PFSK-1 (cell line): ENCODE data around the gene RAP1GAP.

ENCODE experiments used
- FOXP2 ChIP-seq: optimal IDR thresholded peaks from 2 replicates; pipeline ENCODE3; 2011; ENCODE audit warnings: borderline replicate concordance, control low read depth, inconsistent platforms; ENCODE audit not compliant: insufficient read depth; ENCODE audit errors: extremely low read length, extremely low read depth
- POLR2AphosphoS5 ChIP-seq: IDR thresholded peaks from 2 replicates; pipeline ENCODE4 v1.6.1; 2012; ENCODE audit warnings: low read depth, mild to moderate bottlenecking, control low read depth, low read length, moderate library complexity
- SIN3A ChIP-seq: IDR thresholded peaks from 2 replicates; pipeline ENCODE4 v1.6.1; 2012; ENCODE audit warnings: mild to moderate bottlenecking, low read length, moderate library complexity, borderline replicate concordance; ENCODE audit not compliant: insufficient read depth
- TAF1 ChIP-seq: IDR thresholded peaks from 2 replicates; pipeline ENCODE4 v1.6.1; 2012; ENCODE audit warnings: low read length, control low read depth, borderline replicate concordance; ENCODE audit not compliant: insufficient read depth
- TF ChIP-seq, protein P1 (sequence below), 2 experiments: IDR thresholded peaks; 2 replicates each; pipeline versions ENCODE4 v1.6.1 to v1.8.0; 2011 to 2012; ENCODE audit warnings: low read depth in 2 of 2, low read length in 2 of 2, control low read depth in 1 of 2, inconsistent platforms in 1 of 2, mild to moderate bottlenecking in 1 of 2, moderate library complexity in 1 of 2; ENCODE audit not compliant: insufficient read depth in 1 of 2

The RAP1GAP gene

DNA sequence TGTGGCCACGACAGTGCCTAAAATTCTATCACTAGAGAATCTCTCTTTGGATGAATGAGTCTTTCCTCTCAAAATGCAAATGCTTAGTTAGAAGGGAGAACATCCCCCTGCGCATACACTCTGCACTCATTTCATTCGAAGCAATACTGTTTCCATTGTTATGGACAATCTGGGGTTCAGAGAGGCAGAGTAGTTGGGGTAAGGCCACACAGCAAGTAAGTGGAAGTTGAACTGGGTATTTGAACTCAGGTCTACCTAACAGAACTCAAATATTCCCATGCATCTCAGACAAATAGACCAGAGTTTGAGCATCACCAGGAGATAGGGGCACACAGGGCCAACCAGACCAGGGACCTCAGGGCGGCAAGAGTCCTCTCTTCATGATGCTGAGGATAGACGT lies 25.5 kb downstream of the RAP1GAP start:
- TF ChIP-seq, protein P1, sequence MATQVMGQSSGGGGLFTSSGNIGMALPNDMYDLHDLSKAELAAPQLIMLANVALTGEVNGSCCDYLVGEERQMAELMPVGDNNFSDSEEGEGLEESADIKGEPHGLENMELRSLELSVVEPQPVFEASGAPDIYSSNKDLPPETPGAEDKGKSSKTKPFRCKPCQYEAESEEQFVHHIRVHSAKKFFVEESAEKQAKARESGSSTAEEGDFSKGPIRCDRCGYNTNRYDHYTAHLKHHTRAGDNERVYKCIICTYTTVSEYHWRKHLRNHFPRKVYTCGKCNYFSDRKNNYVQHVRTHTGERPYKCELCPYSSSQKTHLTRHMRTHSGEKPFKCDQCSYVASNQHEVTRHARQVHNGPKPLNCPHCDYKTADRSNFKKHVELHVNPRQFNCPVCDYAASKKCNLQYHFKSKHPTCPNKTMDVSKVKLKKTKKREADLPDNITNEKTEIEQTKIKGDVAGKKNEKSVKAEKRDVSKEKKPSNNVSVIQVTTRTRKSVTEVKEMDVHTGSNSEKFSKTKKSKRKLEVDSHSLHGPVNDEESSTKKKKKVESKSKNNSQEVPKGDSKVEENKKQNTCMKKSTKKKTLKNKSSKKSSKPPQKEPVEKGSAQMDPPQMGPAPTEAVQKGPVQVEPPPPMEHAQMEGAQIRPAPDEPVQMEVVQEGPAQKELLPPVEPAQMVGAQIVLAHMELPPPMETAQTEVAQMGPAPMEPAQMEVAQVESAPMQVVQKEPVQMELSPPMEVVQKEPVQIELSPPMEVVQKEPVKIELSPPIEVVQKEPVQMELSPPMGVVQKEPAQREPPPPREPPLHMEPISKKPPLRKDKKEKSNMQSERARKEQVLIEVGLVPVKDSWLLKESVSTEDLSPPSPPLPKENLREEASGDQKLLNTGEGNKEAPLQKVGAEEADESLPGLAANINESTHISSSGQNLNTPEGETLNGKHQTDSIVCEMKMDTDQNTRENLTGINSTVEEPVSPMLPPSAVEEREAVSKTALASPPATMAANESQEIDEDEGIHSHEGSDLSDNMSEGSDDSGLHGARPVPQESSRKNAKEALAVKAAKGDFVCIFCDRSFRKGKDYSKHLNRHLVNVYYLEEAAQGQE (IDR thresholded peaks at IDR 0.05; ENCODE audit: insufficient read depth in 1 of 2, low read depth in 2 of 2, low read length in 2 of 2): no peak
- TF ChIP-seq TAF1 (no peak), FOXP2 (no peak), POLR2AphosphoS5 (no peak), SIN3A (no peak)

DNA sequence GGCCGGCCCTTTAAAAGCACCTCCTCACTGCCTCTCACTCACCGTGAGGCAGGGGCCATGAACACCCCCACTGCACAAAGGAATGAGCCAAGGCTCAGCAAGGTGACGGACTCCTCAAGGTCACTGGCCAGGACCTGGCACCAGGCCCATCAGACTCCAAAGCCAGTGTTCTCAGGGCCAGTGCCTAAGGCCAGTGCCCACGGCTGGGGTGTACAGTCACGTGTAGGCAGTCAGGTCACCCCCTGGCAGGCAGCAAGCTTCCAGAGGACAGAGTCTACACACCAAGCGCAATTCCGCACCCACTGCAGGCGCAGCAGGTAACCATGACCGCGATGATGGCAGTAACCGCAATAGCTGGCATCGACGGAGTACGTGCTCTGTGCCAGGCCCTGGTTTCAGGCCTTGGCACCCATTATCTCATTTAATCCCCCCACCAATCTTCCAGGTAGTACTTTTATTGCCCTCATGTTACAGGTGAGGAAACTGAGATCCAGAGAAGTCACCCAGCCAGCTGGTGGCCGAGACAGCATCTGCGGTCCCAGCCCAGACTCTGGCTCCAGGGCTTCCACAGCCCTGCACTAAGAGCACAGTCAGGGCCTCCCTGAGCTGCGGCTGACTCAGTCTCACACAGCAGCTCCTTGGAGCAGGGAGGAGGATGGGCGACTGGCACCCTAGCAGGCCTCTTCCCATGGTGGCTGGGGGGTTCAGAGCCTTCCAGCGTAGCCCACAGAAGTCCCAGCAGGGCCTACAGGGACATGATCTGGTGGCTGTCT lies 27.0 kb downstream of the RAP1GAP start:
- TF ChIP-seq FOXP2 (no peak), TAF1 (no peak), SIN3A (no peak), POLR2AphosphoS5 (no peak)
- TF ChIP-seq, protein P1 (IDR thresholded peaks at IDR 0.05; ENCODE audit: insufficient read depth in 1 of 2, low read depth in 2 of 2, low read length in 2 of 2): no peak

- TF ChIP-seq SIN3A: no peak
- TF ChIP-seq, protein P1 (IDR thresholded peaks at IDR 0.05; ENCODE audit: insufficient read depth in 1 of 2, low read depth in 2 of 2, low read length in 2 of 2): no peak
- TF ChIP-seq POLR2AphosphoS5: no peak
- no peak for TF ChIP-seq TAF1
- no peak for TF ChIP-seq FOXP2
These were observed 27.6 kb downstream of the RAP1GAP start for GRCh38 chr1:21641537-21641936.

DNA sequence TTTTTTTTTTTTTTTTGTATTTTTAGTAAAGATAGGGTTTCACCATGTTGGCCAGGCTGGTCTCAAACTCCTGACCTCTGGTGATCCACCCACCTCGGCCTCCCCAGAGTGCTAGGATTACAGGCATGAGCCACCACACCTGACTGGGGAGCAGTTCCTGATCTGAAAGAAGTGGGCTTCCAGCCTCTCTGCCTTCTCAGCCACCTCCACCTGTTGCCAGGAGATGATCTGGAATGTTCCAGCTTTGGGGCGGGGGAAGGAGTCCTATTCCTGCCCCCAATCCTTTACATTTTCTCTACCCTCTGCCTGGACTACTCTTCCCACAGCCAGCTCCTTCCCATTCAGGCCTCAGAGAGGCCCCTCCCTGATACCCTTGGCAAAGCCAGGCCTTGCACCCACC lies 28.1 kb downstream of the RAP1GAP start:
- TF ChIP-seq TAF1 (no peak), POLR2AphosphoS5 (no peak), FOXP2 (no peak), SIN3A (no peak)
- TF ChIP-seq, protein P1 (IDR thresholded peaks at IDR 0.05; ENCODE audit: insufficient read depth in 1 of 2, low read depth in 2 of 2, low read length in 2 of 2): no peak

GRCh38 chr1:21640653-21641052 lies 28.5 kb downstream of the RAP1GAP start:
- TF ChIP-seq POLR2AphosphoS5 (no peak), SIN3A (no peak), TAF1 (no peak), FOXP2 (no peak)
- TF ChIP-seq, protein P1 (IDR thresholded peaks at IDR 0.05; ENCODE audit: insufficient read depth in 1 of 2, low read depth in 2 of 2, low read length in 2 of 2): no peak
